Stomach smooth muscle (tissue), 2 donors: Measurements from ENCODE around the gene RPAP3.

ENCODE experiments used
- H3K27ac ChIP-seq: one replicate; pipeline ENCODE4 v1.7.0; 2013; ENCODE audit warnings: mild to moderate bottlenecking, low read length, inconsistent platforms
- H3K27me3 ChIP-seq, 2 donors: one replicate each; pipeline ENCODE4 v1.7.0; 2013; ENCODE audit warnings: low read length in 2 of 2; ENCODE audit not compliant: insufficient read depth in 2 of 2, control insufficient read depth in 1 of 2
- H3K36me3 ChIP-seq, 2 donors: one replicate each; pipeline ENCODE4 v1.7.0; 2013; ENCODE audit warnings: low read length in 2 of 2; ENCODE audit not compliant: control insufficient read depth in 2 of 2, insufficient read depth in 2 of 2
- H3K4me1 ChIP-seq: one replicate; pipeline ENCODE4 v1.7.0; 2013; ENCODE audit warnings: low read length; ENCODE audit not compliant: control insufficient read depth, insufficient read depth
- H3K4me3 ChIP-seq, 2 donors: one replicate each; pipeline ENCODE4 v1.7.0; 2013; ENCODE audit warnings: low read length in 2 of 2
- H3K9ac ChIP-seq, 2 donors: one replicate each; pipeline ENCODE4 v1.7.0; 2013; ENCODE audit warnings: low read length in 2 of 2, mild to moderate bottlenecking in 1 of 2
- H3K9me3 ChIP-seq, 2 donors: one replicate each; pipeline ENCODE4 v1.7.0; 2013; ENCODE audit warnings: low read length in 2 of 2; ENCODE audit not compliant: control insufficient read depth in 2 of 2
- donor health status: healthy.
- donor health status: Pancreatic carcinoma.

Gene RPAP3

GRCh38 chr12:47718531-47718930 lies 12.7 kb upstream of the RPAP3 start:
- Histone ChIP-seq H3K4me3 (no peak overlapping the region), H3K27ac (peak overlapping the region; percentile 92), H3K9ac (peak overlapping the region in 1 of 2 donors; percentile 46), H3K9me3 (no peaks in the 10 kb centered on the region), H3K36me3 (peaks cover 5 to 14% of the 10 kb centered on the region in 2 donors), H3K27me3 (no peaks in the 10 kb centered on the region), H3K4me1 (peaks cover 42% of the 10 kb centered on the region)

DNA sequence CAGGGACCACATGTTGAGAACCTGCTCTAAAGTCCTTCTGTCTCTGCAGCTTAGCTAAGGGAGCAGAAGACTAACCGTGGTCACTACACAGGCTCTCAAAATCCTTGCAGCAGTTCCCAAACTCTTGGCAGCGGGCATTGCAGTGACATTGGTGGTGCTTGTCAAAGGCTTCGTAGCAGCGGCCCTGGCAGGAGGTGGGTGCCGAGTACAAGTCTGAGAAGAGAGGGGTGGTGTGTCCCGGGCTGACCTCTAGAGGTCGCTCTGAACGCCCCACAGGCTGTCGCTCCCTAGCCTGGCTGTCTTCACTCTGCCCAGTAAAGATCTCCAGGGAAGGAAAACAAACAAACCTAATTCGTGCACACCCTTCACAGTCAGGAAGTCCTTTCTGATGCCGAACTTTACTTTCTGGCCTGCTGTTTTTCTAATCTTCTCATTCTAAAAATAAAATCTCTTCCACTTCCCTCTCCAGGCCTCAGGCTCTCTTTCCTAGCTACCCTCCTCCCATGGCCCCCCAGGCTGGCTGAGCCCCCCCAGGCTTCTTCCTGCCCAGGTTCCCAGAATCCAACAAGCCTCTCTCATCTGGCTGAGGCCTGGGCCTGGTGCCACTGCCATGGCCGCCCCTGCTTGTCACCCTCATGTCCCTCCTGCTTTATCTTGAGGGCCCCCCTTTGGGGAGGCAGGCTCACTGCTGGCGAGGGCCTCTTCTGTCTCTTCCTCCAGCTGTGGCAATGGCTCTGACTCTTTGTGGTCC lies 11.8 kb upstream of the RPAP3 start:
- H3K9ac ChIP-seq = peak overlapping the region; percentile 46 to 72

DNA sequence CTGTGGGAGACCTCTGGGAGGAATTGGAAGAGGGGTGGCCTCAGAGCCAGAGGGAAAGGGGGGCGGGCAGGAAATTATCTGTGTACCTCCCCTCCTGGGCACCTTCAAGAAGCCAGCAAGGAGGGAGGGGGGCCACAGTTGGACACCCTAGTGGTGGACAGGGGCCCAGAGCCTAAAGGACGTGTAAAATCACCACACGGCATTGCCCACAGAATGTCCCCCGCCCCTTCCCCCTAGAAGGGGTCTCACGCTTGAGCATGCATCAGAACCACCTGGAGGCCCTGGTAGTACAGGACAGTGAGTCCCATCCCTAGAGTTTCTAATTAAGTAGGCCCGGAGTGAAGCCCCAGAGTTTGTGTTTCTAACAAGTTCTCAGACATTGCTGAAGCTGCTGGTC lies 11.2 kb upstream of the RPAP3 start:
- Histone ChIP-seq H3K9me3 (no peaks in the 10 kb centered on the region), H3K27ac (peak overlapping the region; percentile 92), H3K4me1 (peaks cover 42% of the 10 kb centered on the region), H3K9ac (peak overlapping the region in 1 of 2 donors; percentile 46), H3K27me3 (no peaks in the 10 kb centered on the region), H3K36me3 (peaks cover 5 to 11% of the 10 kb centered on the region in 2 donors), H3K4me3 (peak overlapping the region in 1 of 2 donors; percentile 49)

More for the DNA sequence above, 11.8 kb upstream of the RPAP3 start:
- Histone ChIP-seq H3K4me3 (peak overlapping the region; percentile 17 to 49), H3K4me1 (peaks cover 42% of the 10 kb centered on the region), H3K36me3 (peaks cover 5 to 11% of the 10 kb centered on the region in 2 donors), H3K27me3 (no peaks in the 10 kb centered on the region), H3K27ac (peak overlapping the region; percentile 92), H3K9me3 (no peaks in the 10 kb centered on the region)

DNA sequence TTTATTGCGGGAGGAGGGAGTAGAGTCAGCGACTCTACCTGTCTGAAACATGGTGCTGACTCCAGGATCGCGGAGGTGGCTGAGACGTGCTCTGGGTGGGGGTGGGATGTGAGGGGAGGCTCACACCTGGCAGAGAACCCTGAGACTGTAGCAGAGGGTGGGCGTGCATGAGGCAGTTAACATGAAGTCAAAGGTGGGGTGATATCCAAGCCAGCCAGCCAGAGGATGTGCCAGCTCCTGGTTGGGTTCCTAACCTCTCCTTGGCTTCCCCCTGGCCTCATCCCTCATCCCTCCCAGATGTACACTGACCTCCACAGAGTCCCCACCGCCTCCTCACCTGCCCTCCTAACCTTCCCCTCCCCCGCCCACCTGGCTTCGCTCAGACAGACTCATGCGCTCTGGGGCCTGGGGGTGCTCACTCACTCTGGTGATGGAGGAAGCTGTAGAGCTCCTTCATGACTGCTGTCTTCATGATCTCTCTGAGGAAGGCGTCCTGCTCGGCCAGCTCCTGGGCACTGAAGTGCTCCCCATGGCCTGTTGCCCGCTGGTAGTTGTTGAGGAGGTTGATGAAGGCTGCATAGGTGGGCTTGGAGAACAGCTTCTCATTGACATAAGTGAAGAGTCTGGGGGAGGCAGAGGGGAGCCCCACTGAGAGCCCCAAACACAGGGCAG lies 10.2 kb upstream of the RPAP3 start:
- peaks cover 4 to 11% of the 10 kb centered on the region in 2 donors for H3K36me3 ChIP-seq
- H3K27ac ChIP-seq = peak overlapping the region; percentile 92
- H3K4me3 ChIP-seq = peak overlapping the region; percentile 42 to 59
- H3K9ac ChIP-seq = no peak overlapping the region
- H3K4me1 ChIP-seq = peaks cover 42% of the 10 kb centered on the region
- no peaks in the 10 kb centered on the region for H3K9me3 ChIP-seq
- H3K27me3 ChIP-seq = no peaks in the 10 kb centered on the region

- peaks cover 42% of the 10 kb centered on the region for H3K4me1 ChIP-seq
- peak overlapping the region; percentile 42 to 59 for H3K4me3 ChIP-seq
Measured at GRCh38 chr12:47715393-47715876, 9.6 kb upstream of the RPAP3 start.

DNA sequence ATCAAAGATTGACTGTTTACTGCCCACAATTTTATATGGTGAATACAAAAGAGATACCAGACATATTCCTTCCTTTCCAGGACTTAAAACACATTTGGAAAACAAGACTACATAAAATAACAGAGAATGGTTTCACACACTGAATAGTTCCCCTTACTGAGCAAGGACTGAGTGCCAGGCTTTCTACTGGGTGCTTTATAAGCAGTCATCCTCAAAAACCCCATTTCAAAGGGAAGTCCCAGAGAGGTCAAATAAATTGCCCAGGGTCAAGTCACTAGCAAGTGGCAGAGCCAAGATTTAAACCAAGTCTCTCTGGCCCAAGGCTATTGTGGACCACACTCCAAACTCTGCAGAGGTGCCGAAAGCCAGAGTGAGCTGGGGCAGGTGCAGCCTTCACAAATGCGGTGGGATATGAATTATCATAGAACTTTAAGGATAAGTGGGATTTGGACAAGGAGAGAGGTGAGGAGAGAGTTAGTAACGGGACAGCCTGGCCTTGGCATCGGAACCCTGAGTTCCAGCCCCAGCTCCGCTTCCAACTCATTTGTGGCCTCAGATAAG lies 9.1 kb upstream of the RPAP3 start:
- Histone ChIP-seq H3K4me1 (peaks cover 42% of the 10 kb centered on the region), H3K36me3 (peaks cover 0 to 2% of the 10 kb centered on the region in 2 donors), H3K27ac (peak overlapping the region; percentile 92), H3K9ac (peak overlapping the region in 1 of 2 donors; percentile 66), H3K27me3 (no peaks in the 10 kb centered on the region), H3K9me3 (no peaks in the 10 kb centered on the region), H3K4me3 (peak overlapping the region in 1 of 2 donors; percentile 59)

More at GRCh38 chr12:47715393-47715876, 9.6 kb upstream of the RPAP3 start:
- peaks cover 0 to 5% of the 10 kb centered on the region in 2 donors for H3K36me3 ChIP-seq
- H3K27ac ChIP-seq = peak overlapping the region; percentile 92
- no peaks in the 10 kb centered on the region for H3K27me3 ChIP-seq
- H3K9me3 ChIP-seq = no peaks in the 10 kb centered on the region
- peak overlapping the region in 1 of 2 donors; percentile 66 for H3K9ac ChIP-seq

DNA sequence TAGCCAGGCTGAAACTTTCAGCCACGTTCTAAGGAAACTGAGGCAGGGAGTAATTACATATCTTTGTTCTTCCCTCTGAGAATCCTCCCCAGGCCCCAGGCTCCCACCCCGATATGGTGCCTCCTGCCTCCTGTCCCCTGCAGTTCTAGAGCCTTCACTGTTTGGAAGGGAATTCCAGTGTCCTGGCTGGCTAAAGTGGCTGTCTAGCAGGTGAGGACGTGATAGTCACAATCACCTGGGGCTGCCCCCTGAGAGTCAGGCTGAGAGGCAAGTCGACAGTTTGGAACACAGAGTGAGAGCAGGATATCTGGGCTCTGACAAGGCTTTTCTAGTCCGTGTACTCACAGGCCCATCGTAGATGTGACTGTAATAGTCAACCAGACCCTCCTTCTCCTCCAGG lies 6.3 kb upstream of the RPAP3 start:
- no peak overlapping the region for H3K27ac ChIP-seq
- H3K4me3 ChIP-seq = no peak overlapping the region
- no peak overlapping the region for H3K9ac ChIP-seq
- H3K4me1 ChIP-seq = peaks cover 26% of the 10 kb centered on the region
- no peaks in the 10 kb centered on the region for H3K36me3 ChIP-seq
- H3K27me3 ChIP-seq = no peaks in the 10 kb centered on the region
- H3K9me3 ChIP-seq = no peaks in the 10 kb centered on the region

GRCh38 chr12:47711448-47711847 lies 5.6 kb upstream of the RPAP3 start:
- H3K9me3 ChIP-seq = no peaks in the 10 kb centered on the region

GRCh38 chr12:47710278-47710677 lies 4.4 kb upstream of the RPAP3 start:
- H3K9me3 ChIP-seq = no peaks in the 10 kb centered on the region
- H3K36me3 ChIP-seq = no peaks in the 10 kb centered on the region
- no peaks in the 10 kb centered on the region for H3K27me3 ChIP-seq
- no peak overlapping the region for H3K9ac ChIP-seq
- peaks cover 12% of the 10 kb centered on the region for H3K4me1 ChIP-seq
- H3K4me3 ChIP-seq = no peak overlapping the region
- no peak overlapping the region for H3K27ac ChIP-seq

More at GRCh38 chr12:47711448-47711847, 5.6 kb upstream of the RPAP3 start:
- H3K9ac ChIP-seq = no peak overlapping the region
- no peaks in the 10 kb centered on the region for H3K27me3 ChIP-seq
- peaks cover 23% of the 10 kb centered on the region for H3K4me1 ChIP-seq
- H3K27ac ChIP-seq = no peak overlapping the region
- H3K4me3 ChIP-seq = no peak overlapping the region
- H3K36me3 ChIP-seq = no peaks in the 10 kb centered on the region

DNA sequence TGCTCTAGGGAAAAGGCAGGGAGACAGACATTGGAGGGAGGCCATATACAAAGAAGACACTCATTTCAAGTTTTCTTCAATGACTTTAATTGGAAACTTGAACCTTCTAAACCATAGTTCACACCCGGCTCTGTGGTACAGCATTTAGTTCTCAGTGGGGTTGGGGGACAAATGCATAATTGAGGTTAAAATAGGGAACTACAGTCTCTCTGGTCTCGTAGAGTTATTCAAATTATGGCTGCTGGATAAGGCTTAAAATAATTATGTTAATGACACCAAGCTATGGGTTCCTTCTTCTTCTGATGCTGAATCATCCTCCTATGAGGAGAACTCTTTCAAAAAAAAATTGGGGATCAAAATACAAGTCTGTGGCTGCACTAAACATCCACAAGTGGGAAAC lies 3.8 kb upstream of the RPAP3 start:
- no peaks in the 10 kb centered on the region for H3K36me3 ChIP-seq
- H3K4me1 ChIP-seq = peaks cover 5% of the 10 kb centered on the region
- H3K27me3 ChIP-seq = no peaks in the 10 kb centered on the region
- no peak overlapping the region for H3K9ac ChIP-seq
- H3K9me3 ChIP-seq = no peaks in the 10 kb centered on the region
- H3K4me3 ChIP-seq = no peak overlapping the region
- no peak overlapping the region for H3K27ac ChIP-seq
